Measurements from ENCODE around the gene PISD. TPM values are rescaled to one million over a fixed set of nuclear protein-coding genes. Genes with fewer than 3 reads are reported as not detected.

The PISD gene
- total RNA-seq, 1 experiment from 2014 or later = 46.4 TPM

DNA sequence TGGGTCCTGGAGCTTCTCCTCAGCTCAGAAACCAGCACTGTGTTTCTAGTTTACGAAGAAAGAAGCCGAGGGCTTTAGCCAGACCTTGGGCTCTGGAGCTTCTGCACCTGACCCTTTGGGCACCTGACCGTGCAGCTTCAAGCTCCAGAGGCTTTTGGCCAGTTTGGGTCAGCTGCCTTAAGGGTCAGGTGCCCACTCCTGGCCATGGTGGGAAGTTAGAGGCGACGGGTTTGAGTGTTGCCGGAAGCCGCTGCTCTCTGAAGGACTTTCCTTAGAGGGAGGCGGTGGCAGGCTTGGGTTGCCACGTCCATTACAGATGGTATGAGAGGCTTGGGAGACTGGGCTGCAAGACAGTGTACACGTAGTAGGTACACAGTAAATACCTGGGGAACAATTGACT is 52.3 kb downstream of the PISD start:
- BruUV-seq (replicated peaks) = no TSS peak
- H3K4me1 ChIP-seq (replicated peaks; ENCODE audit: insufficient read depth) = no peaks in the 10 kb centered on the region
- ChIA-PET POLR2A (ENCODE audit: unreplicated experiment) (no interaction called here), CTCF (no interaction called here)
- TF ChIP-seq, protein P1, sequence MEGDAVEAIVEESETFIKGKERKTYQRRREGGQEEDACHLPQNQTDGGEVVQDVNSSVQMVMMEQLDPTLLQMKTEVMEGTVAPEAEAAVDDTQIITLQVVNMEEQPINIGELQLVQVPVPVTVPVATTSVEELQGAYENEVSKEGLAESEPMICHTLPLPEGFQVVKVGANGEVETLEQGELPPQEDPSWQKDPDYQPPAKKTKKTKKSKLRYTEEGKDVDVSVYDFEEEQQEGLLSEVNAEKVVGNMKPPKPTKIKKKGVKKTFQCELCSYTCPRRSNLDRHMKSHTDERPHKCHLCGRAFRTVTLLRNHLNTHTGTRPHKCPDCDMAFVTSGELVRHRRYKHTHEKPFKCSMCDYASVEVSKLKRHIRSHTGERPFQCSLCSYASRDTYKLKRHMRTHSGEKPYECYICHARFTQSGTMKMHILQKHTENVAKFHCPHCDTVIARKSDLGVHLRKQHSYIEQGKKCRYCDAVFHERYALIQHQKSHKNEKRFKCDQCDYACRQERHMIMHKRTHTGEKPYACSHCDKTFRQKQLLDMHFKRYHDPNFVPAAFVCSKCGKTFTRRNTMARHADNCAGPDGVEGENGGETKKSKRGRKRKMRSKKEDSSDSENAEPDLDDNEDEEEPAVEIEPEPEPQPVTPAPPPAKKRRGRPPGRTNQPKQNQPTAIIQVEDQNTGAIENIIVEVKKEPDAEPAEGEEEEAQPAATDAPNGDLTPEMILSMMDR (conservative IDR thresholded peaks at IDR 0.05) = no peak
- TF ChIP-seq EZH2 (IDR thresholded peaks at IDR 0.05; ENCODE audit: low read depth) = no peak
- H3K9me2 ChIP-seq (ENCODE audit: insufficient read depth) = no peaks in the 10 kb centered on the region
- no peak overlapping the region for H3K4me2 ChIP-seq
- intact Hi-C loops (cut with micrococcal nuclease; ENCODE audit: unreplicated experiment) = no loop called here
- H3K79me2 ChIP-seq (ENCODE audit: low read depth) = no peaks in the 10 kb centered on the region
- H2AFZ ChIP-seq = no peak overlapping the region
- H3K4me3 ChIP-seq = no peak overlapping the region
- DNase-seq = no peak
- peaks cover 5% of the 10 kb centered on the region; the same call in 1 of the 2 replicates for H3F3A ChIP-seq (ENCODE audit: insufficient read depth, low read depth)
- no peak overlapping the region for H3K27ac ChIP-seq
- no peaks in the 10 kb centered on the region for H3K9me3 ChIP-seq (ENCODE audit: insufficient read depth, low read depth)
- H3K27me3 ChIP-seq (ENCODE audit: insufficient read depth, low read depth) = no peaks in the 10 kb centered on the region
- H3K36me3 ChIP-seq (ENCODE audit: low read depth) = no peaks in the 10 kb centered on the region
- H4K20me1 ChIP-seq (ENCODE audit: insufficient read depth) = no peaks in the 10 kb centered on the region

DNA sequence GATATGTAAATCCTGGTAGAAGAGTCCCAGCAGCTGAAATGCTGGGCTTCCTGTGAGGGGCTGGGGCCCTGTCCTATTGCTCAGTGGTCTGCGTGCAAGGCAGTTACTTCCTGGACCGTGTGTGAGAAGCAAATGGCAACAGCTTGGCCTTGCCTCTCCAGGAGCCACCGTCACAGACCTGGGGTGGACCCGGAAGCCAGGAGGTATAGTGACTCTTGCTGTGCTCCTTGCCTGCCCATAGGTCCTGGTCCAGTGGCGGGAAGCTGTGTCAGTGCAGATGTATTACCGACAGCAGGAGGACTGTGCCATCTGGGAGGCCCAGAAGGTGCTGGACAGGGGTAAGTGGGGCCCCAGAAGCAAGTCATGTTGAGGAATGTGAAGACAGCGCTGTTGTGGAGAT is 54.3 kb downstream of the PISD start:
- Histone ChIP-seq H3K4me2 (no peak overlapping the region), H3K4me3 (no peak overlapping the region), H3F3A (ENCODE audit: insufficient read depth, low read depth) (peaks cover 10% of the 10 kb centered on the region), H4K20me1 (ENCODE audit: insufficient read depth) (no peaks in the 10 kb centered on the region), H3K4me1 (replicated peaks; ENCODE audit: insufficient read depth) (peaks cover 6% of the 10 kb centered on the region), H3K79me2 (ENCODE audit: low read depth) (no peaks in the 10 kb centered on the region), H3K9me2 (ENCODE audit: insufficient read depth) (no peaks in the 10 kb centered on the region), H3K27ac (no peak overlapping the region), H3K9me3 (ENCODE audit: insufficient read depth, low read depth) (no peaks in the 10 kb centered on the region), H3K27me3 (ENCODE audit: insufficient read depth, low read depth) (no peaks in the 10 kb centered on the region), H3K36me3 (ENCODE audit: low read depth) (no peaks in the 10 kb centered on the region), H2AFZ (no peak overlapping the region)
- ChIA-PET CTCF (no interaction called here), POLR2A (ENCODE audit: unreplicated experiment) (no interaction called here)
- intact Hi-C loops (cut with micrococcal nuclease; ENCODE audit: unreplicated experiment) = no loop called here
- TF ChIP-seq, protein P1 (conservative IDR thresholded peaks at IDR 0.05) = no peak
- no peak for TF ChIP-seq EZH2 (IDR thresholded peaks at IDR 0.05; ENCODE audit: low read depth)
- no peak for DNase-seq
- no TSS peak for BruUV-seq (replicated peaks)

DNA sequence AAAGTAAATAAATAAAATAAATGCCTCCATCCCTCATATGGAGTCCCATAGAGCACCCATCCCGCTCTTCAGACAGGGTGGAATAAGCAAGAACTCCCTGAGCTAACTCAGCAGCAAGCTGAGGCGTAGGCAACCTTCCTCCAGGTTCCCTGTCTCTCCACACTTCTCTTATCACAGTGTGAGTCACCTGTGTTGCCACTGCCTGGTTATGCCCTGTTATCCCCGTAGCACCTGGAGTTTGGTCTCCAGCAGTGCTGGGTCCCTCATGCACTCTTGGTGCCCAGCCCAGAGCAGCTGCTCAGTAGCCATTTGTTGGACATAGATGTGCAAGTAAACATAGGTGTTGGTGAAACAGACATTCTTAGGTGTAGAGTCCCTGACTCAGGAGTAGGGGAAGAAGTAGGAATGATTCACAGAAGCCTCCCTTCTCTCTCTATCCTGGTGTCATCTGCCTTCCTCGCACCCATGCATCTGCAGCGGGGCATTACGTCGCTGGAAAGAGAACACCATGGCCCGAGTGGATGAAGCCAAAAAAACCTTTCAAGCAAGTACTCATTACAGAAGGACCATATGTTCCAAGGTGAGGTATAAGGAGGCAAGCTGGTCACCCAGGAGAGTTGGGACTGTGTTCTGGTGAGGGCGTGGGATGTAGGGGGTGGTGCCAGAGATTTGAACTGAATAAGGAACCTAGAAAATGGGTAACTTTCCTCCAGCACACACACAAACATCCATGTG is 56.0 kb downstream of the PISD start:
- ChIA-PET CTCF (no interaction called here), POLR2A (ENCODE audit: unreplicated experiment) (no interaction called here)
- H3K79me2 ChIP-seq (ENCODE audit: low read depth) = no peaks in the 10 kb centered on the region
- no peaks in the 10 kb centered on the region for H3K9me3 ChIP-seq (ENCODE audit: insufficient read depth, low read depth)
- no peak overlapping the region for H2AFZ ChIP-seq
- H3K27me3 ChIP-seq (ENCODE audit: insufficient read depth, low read depth) = no peaks in the 10 kb centered on the region
- no peaks in the 10 kb centered on the region for H3K9me2 ChIP-seq (ENCODE audit: insufficient read depth)
- H3K4me2 ChIP-seq = no peak overlapping the region
- no peak for DNase-seq
- TF ChIP-seq EZH2 (IDR thresholded peaks at IDR 0.05; ENCODE audit: low read depth) = no peak
- TF ChIP-seq, protein P1 (conservative IDR thresholded peaks at IDR 0.05) = no peak
- no peak overlapping the region for H3K4me3 ChIP-seq
- H4K20me1 ChIP-seq (ENCODE audit: insufficient read depth) = no peaks in the 10 kb centered on the region
- peaks cover 19% of the 10 kb centered on the region for H3K4me1 ChIP-seq (replicated peaks; ENCODE audit: insufficient read depth)
- H3F3A ChIP-seq (ENCODE audit: insufficient read depth, low read depth) = peaks cover 20% of the 10 kb centered on the region
- H3K36me3 ChIP-seq (ENCODE audit: low read depth) = no peaks in the 10 kb centered on the region
- intact Hi-C loops (cut with micrococcal nuclease; ENCODE audit: unreplicated experiment) = no loop called here
- H3K27ac ChIP-seq = no peak overlapping the region
- BruUV-seq (replicated peaks) = no TSS peak

Measured in PC-9 (cell line).